ENCODE measurements around the gene SPTB. TPM values are rescaled to one million over a fixed set of nuclear protein-coding genes. Genes with fewer than 3 reads are reported as not detected.

The SPTB gene
- total and polyA plus RNA-seq, 9 of the 15 experiments (the other 6 are each of a cell fraction or from before 2014, with no cell fraction given): 0.21 to 45.9 (median 11.7) TPM

- Histone ChIP-seq H3K4me1 (replicated peaks in 1 of 2; ENCODE audit: control insufficient read depth in 2 of 2, insufficient read depth in 2 of 2, low read length in 2 of 2) (no peaks in the 10 kb centered on the region; a peak in 1 of 5 replicates), H3K9me1 (ENCODE audit: control insufficient read depth, insufficient read depth, low read length) (no peaks in the 10 kb centered on the region), H3K36me3 (ENCODE audit: control insufficient read depth, insufficient read depth, low read length) (no peaks in the 10 kb centered on the region), H3K27me3 (ENCODE audit: control insufficient read depth in 2 of 2, insufficient read depth in 2 of 2, low read length in 2 of 2) (peaks cover 11 to 69% of the 10 kb centered on the region in 2 experiments; a peak in 4 of 5 replicates), H3K79me2 (ENCODE audit: control insufficient read depth, insufficient read depth, low read length) (no peaks in the 10 kb centered on the region), H3K4me2 (ENCODE audit: insufficient read depth, low read length) (no peak overlapping the region), H3K9me3 (replicated peaks; ENCODE audit: control insufficient read depth, insufficient read depth, low read depth, low read length) (no peaks in the 10 kb centered on the region), H3K4me3 (no peak overlapping the region), H3K9ac (ENCODE audit: insufficient read depth in 1 of 2, low read depth in 2 of 2, low read length in 2 of 2) (no peak overlapping the region), H2AFZ (ENCODE audit: low read depth, low read length) (no peak overlapping the region), H3K27ac (ENCODE audit: extremely low read depth, low read depth, low read length) (no peak overlapping the region), H4K20me1 (replicated peaks; ENCODE audit: control insufficient read depth, insufficient read depth, low read length) (no peaks in the 10 kb centered on the region; the same call in 1 of the 2 replicates)
- TF ChIP-seq ZNF609 (CRISPR knock-in tag; IDR thresholded peaks at IDR 0.05; ENCODE audit: borderline replicate concordance) (no peak), FOXP1 (CRISPR knock-in tag; IDR thresholded peaks at IDR 0.05) (no peak), TBP (optimal IDR thresholded peaks at IDR 0.05; ENCODE audit: low read depth, low read length) (no peak), NR3C1 (CRISPR knock-in tag; IDR thresholded peaks at IDR 0.05) (no peak), THAP7 (CRISPR knock-in tag; IDR thresholded peaks at IDR 0.05) (no peak), ATF7 (IDR thresholded peaks at IDR 0.05) (no peak), MCM3 (IDR thresholded peaks at IDR 0.05) (no peak), DIDO1 (tag; IDR thresholded peaks at IDR 0.05; ENCODE audit: low read depth) (no peak)
- no peak for DNase-seq (ENCODE audit: extremely low read depth in 1 of 4, low spot score in 3 of 4)
- ATAC-seq: no peak
- whole genome bisulfite sequencing (ENCODE audit: insufficient coverage, low coverage, missing lambda C conversion rate): 19% methylated on average over 14 of the region's 51 CpGs
- no TSS peak for BruUV-seq (replicated peaks)
- ChIA-PET CTCF (ENCODE audit: low intra/inter-chr PET ratio) (no interaction called here), POLR2A (no interaction called here)
- intact Hi-C loops (cut with micrococcal nuclease) (no loop called here), in situ Hi-C loops (cut with MboI) (no loop called here)
- FAIRE-seq: no peak
These were observed 130.6 kb downstream of the SPTB start for GRCh38 chr14:64748995-64749714.

Measured in K562 (cell line).